ENCODE measurements around the gene DOCK7. TPM values are rescaled to one million over a fixed set of nuclear protein-coding genes. Genes with fewer than 3 reads are reported as not detected.

DOCK7 gene
- total RNA-seq, 1 donor from 2014 or later = 36.5 TPM

DNA sequence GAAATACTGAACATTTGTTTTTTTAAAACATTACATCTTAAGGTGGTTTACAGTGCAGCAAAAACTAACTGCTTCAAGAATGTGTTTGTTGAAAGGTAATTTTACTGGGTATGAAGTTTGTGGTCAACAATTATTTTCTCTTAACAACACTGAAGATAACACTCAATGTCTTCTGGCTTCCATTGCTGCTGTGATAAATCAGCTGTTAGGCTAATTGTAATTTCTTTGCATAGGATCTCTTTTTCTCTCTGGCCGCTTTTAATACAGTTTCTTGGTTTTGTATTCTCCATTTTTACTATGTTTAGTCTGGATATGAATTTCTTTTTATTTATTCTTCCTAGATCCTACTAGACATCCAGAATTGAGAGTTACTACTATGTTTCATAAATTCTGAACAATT lies 44.9 kb downstream of the DOCK7 start:
- H3K36me3 ChIP-seq = peaks cover 22% of the 10 kb centered on the region
- ATAC-seq = no peak
- intact Hi-C loops (cut with DNase I) = loop anchor here (10.0 kb wide), 1 partner anchor 102 kb away; no protein-coding TSS in a partner anchor

DNA sequence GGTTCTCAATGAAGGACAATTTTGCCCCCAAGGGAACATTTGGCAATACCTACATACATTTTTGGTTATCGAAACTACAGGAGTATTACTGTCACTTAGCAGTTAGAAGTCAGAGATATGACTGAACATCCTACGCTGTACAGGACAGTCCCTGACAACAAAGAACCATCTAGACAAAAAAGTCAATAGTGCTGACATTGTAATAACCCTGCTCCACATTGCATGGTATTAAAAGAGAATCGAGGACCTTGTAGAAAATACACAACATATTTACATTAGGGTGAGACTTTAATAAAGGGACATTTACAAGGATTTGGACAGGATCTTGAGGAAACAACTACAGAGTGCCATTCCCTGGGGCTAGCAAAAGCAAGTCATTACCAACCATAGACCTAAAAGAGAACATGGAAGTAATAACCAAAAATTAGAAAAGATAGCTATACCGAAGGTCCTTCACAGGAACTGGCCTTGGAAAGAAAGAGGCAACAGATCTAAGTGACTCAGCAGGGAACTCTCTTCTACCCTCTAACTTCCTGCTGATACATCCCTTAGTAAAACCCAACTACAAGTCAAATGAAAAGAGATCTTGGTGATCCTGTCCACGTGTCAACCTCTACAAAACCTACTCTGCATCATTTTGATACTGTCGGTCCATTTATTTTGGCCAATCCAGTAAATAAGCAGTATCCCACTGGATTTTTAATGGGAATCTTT lies 50.6 kb downstream of the DOCK7 start:
- no peak overlapping the region for H3K27ac ChIP-seq
- no peak for ATAC-seq
- H3K4me3 ChIP-seq = no peak overlapping the region
- TF ChIP-seq, protein P1, sequence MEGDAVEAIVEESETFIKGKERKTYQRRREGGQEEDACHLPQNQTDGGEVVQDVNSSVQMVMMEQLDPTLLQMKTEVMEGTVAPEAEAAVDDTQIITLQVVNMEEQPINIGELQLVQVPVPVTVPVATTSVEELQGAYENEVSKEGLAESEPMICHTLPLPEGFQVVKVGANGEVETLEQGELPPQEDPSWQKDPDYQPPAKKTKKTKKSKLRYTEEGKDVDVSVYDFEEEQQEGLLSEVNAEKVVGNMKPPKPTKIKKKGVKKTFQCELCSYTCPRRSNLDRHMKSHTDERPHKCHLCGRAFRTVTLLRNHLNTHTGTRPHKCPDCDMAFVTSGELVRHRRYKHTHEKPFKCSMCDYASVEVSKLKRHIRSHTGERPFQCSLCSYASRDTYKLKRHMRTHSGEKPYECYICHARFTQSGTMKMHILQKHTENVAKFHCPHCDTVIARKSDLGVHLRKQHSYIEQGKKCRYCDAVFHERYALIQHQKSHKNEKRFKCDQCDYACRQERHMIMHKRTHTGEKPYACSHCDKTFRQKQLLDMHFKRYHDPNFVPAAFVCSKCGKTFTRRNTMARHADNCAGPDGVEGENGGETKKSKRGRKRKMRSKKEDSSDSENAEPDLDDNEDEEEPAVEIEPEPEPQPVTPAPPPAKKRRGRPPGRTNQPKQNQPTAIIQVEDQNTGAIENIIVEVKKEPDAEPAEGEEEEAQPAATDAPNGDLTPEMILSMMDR (IDR thresholded peaks at IDR 0.05) = no peak
- peaks cover 26% of the 10 kb centered on the region for H3K36me3 ChIP-seq
- intact Hi-C loops (cut with DNase I) = no loop called here
- H3K4me1 ChIP-seq = no peaks in the 10 kb centered on the region
- no peaks in the 10 kb centered on the region for H3K27me3 ChIP-seq (ENCODE audit: low read depth)
- DNase-seq = no peak
- no peaks in the 10 kb centered on the region for H3K9me3 ChIP-seq

More for the DNA sequence above, 44.9 kb downstream of the DOCK7 start:
- Histone ChIP-seq H3K27ac (no peak overlapping the region), H3K9me3 (no peaks in the 10 kb centered on the region), H3K4me3 (no peak overlapping the region), H3K27me3 (ENCODE audit: low read depth) (no peaks in the 10 kb centered on the region), H3K4me1 (no peaks in the 10 kb centered on the region)
- no peak for DNase-seq
- TF ChIP-seq, protein P1 (IDR thresholded peaks at IDR 0.05) = no peak

DNA sequence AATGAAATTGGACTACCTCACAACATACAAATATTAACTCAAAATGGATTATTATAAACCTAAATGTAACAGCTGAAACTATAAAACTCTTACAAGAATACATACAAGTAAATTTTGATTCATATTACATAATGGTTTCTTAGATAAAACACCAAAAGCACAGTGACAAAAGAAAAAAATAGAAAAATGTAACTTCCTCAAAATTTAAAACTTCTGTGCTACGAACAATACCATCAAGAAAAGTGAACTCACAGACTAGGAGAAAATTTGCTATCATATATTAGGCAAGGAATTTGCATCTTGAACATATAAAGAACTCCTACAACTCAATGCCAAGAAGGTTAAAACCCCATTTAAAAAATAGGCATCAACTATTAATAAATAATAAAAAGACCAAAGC lies 59.7 kb downstream of the DOCK7 start:
- H3K9me3 ChIP-seq = no peaks in the 10 kb centered on the region
- H3K4me1 ChIP-seq = no peaks in the 10 kb centered on the region
- H3K27ac ChIP-seq = no peak overlapping the region
- H3K36me3 ChIP-seq = peaks cover 42% of the 10 kb centered on the region
- no peak for ATAC-seq
- no peak overlapping the region for H3K4me3 ChIP-seq
- no peak for DNase-seq
- TF ChIP-seq, protein P1 (IDR thresholded peaks at IDR 0.05) = no peak
- intact Hi-C loops (cut with DNase I) = no loop called here
- no peaks in the 10 kb centered on the region for H3K27me3 ChIP-seq (ENCODE audit: low read depth)

DNA sequence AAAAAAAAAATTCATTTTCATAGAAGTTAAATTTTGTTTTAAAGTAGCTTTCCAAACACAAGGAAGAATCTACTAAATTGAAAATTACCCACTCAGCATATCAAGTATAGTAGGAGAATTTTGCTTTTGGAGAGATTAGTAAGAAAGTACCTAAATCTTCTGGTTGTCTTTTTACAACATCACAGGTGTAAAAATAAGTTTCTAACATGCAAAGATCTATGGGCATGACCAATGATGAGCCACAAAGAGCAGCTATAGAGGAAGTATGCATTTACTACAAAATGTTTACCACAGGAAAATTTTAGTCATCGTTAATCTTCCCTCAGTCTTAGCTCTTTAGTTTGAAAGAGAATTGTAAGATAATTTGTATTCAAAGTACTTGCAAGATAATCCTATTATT lies 62.8 kb downstream of the DOCK7 start:
- intact Hi-C loops (cut with DNase I) = no loop called here
- Histone ChIP-seq H3K27me3 (ENCODE audit: low read depth) (no peaks in the 10 kb centered on the region), H3K27ac (no peak overlapping the region), H3K9me3 (no peaks in the 10 kb centered on the region), H3K4me1 (peaks cover 5% of the 10 kb centered on the region), H3K4me3 (no peak overlapping the region), H3K36me3 (peaks cover 17% of the 10 kb centered on the region)
- TF ChIP-seq, protein P1 (IDR thresholded peaks at IDR 0.05) = no peak
- no peak for DNase-seq
- ATAC-seq = no peak

DNA sequence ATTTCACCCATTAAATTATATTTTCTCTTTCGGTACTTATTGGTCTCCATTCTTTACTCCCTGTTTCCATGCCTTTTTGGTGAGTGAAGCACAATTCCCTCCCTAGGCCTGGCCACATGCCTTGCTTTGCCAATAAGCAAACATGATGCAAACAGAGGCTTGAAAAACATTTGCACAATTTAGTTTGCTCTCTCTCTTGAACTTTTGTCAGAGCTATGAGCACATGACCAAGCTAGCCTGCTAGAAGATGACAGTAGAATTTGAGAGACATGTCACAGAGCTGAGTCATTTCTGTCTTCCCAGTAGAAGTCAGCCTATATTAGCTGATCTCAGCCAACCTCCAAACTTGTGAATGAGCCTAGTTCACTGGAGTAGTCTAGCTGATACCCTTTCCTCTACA lies 66.3 kb downstream of the DOCK7 start:
- Histone ChIP-seq H3K27me3 (ENCODE audit: low read depth) (no peaks in the 10 kb centered on the region), H3K4me3 (no peak overlapping the region), H3K27ac (no peak overlapping the region), H3K9me3 (no peaks in the 10 kb centered on the region), H3K4me1 (peaks cover 5% of the 10 kb centered on the region), H3K36me3 (peaks cover 13% of the 10 kb centered on the region)
- intact Hi-C loops (cut with DNase I) = no loop called here
- DNase-seq = no peak
- TF ChIP-seq, protein P1 (IDR thresholded peaks at IDR 0.05) = no peak
- ATAC-seq = peak; percentile 82 to 95
